CD4-positive, alpha-beta T cell (primary cell): ENCODE data around the gene C7orf25. TPM values are rescaled to one million over a fixed set of nuclear protein-coding genes. Genes with fewer than 3 reads are reported as not detected.

Experiments used
- ATAC-seq: fragments of 200-7000 bp; cut with Tn5 transposase; one replicate; pipeline ENCODE4 v1.10.0; 2022; ENCODE audit warnings: mild to moderate bottlenecking; ENCODE audit not compliant: poor library complexity
- CTCF ChIA-PET: fragments of 350-600 bp; sonication (Branson Sonifier 250); formaldehyde crosslinking; loops from one replicate; lab custom pipeline; 2021; ENCODE audit warnings: antibody characterized with exemption, inconsistent platforms; lab: Charles Lee
- POLR2A ChIA-PET: fragments of 350-600 bp; sonication (Branson Sonifier 250); formaldehyde crosslinking; loops from one replicate; lab custom pipeline; 2021; ENCODE audit warnings: antibody characterized with exemption, inconsistent platforms; lab: Charles Lee
- DNase-seq, 14 experiments: peaks; one replicate each; pipeline ENCODE4 v3.0.0-alpha.2; 2013 to 2020; ENCODE audit warnings: mixed read lengths in 2 of 14
- H3K27ac ChIP-seq, 2 donors: one replicate each; pipeline versions ENCODE4 v1.5.1 to v1.7.0; 2013; ENCODE audit warnings: low read length in 2 of 2, low read depth in 1 of 2, mild to moderate bottlenecking in 1 of 2
- H3K27me3 ChIP-seq, 2 experiments: 1 replicate in 1 of 2; 2 replicates in 1 of 2; pipeline versions ENCODE4 v1.6.1 to v1.7.0; 2013; ENCODE audit warnings: low read length in 2 of 2, control low read depth in 1 of 2, mild to moderate bottlenecking in 1 of 2, moderate library complexity in 1 of 2; ENCODE audit not compliant: insufficient read depth in 2 of 2, control insufficient read depth in 1 of 2
- H3K36me3 ChIP-seq: one replicate; pipeline ENCODE4 v1.6.1; 2013; ENCODE audit warnings: low read length, control low read depth; ENCODE audit not compliant: insufficient read depth
- H3K4me1 ChIP-seq: one replicate; pipeline ENCODE4 v1.6.1; 2013; ENCODE audit warnings: low read length, control low read depth; ENCODE audit not compliant: insufficient read depth
- H3K4me3 ChIP-seq: one replicate; pipeline ENCODE4 v1.5.1; 2013; ENCODE audit warnings: mild to moderate bottlenecking, low read length, moderate library complexity
- H3K9me3 ChIP-seq, 2 experiments: 1 replicate in 1 of 2; 2 replicates in 1 of 2; pipeline versions ENCODE4 v1.6.1 to v1.7.0; 2013; ENCODE audit warnings: low read length in 2 of 2, mild to moderate bottlenecking in 2 of 2, control low read depth in 1 of 2, moderate library complexity in 1 of 2; ENCODE audit not compliant: control insufficient read depth in 1 of 2, insufficient read depth in 1 of 2
- H3K27ac Mint-ChIP-seq: one replicate; pipeline ENCODE4 v1.8.0; 2020; ENCODE audit warnings: mixed read lengths
- H3K27me3 Mint-ChIP-seq: one replicate; pipeline ENCODE4 v1.8.0; 2021; ENCODE audit warnings: mixed read lengths
- H3K36me3 Mint-ChIP-seq: one replicate; pipeline ENCODE4 v1.8.0; 2021; ENCODE audit warnings: low read depth, mixed read lengths
- H3K4me1 Mint-ChIP-seq: one replicate; pipeline ENCODE4 v1.8.0; 2021; ENCODE audit warnings: low read depth, mixed read lengths
- H3K4me3 Mint-ChIP-seq: one replicate; pipeline ENCODE4 v1.8.0; 2020; ENCODE audit warnings: mild to moderate bottlenecking, mixed read lengths
- H3K9me3 Mint-ChIP-seq: one replicate; pipeline ENCODE4 v1.8.0; 2020; ENCODE audit warnings: mixed read lengths
- CTCF ChIP-seq: fragments of 200-600 bp; IDR thresholded peaks from one replicate; pipeline ENCODE4 v1.8.0; 2022; ENCODE audit warnings: antibody characterized with exemption, mild to moderate bottlenecking
- intact Hi-C, 2 experiments: fragments of 100-400 bp; cut with DNase I in 1 of 2; cut with micrococcal nuclease in 1 of 2; formaldehyde crosslinking; loops; one replicate each; pipeline versions ENCODE4 v1.15.1 to v1.9.0; 2023 to 2025; cut with DNase I, micrococcal nuclease
- total RNA-seq, 174 experiments: library from RNA in 2 of 174; stranded (reverse) in 2 of 174; gene quantifications; one replicate each; pipeline ENCODE4 v1.2.3 and lab custom pipeline; 2021 to 2026

C7orf25 gene
- total RNA-seq, 2 experiments from 2014 or later = 2.1 to 3.7 TPM

- Histone ChIP-seq H3K4me3 (no peak overlapping the region), H3K4me1 (no peaks in the 10 kb centered on the region), H3K9me3 (no peaks in the 10 kb centered on the region), H3K27me3 (peaks cover 0 to 4% of the 10 kb centered on the region in 2 experiments), H3K27ac (no peak overlapping the region), H3K36me3 (no peaks in the 10 kb centered on the region)
- ATAC-seq (no peak), DNase-seq (peak in 2 of 14 experiments; percentile 5 to 11)
- no peaks in the 10 kb centered on the region for H3K9me3 Mint-ChIP-seq
- no peak for TF ChIP-seq CTCF
- intact Hi-C loops = loop anchor here in 1 of 2 experiments (10.0 kb wide), 1 partner anchor 933 kb away; no protein-coding TSS in a partner anchor
- CTCF ChIA-PET = no interaction called here
- H3K4me1 Mint-ChIP-seq = no peaks in the 10 kb centered on the region
- H3K36me3 Mint-ChIP-seq = no peaks in the 10 kb centered on the region
- no peak overlapping the region for H3K4me3 Mint-ChIP-seq
- POLR2A ChIA-PET = no interaction called here
- peaks cover 9% of the 10 kb centered on the region for H3K27me3 Mint-ChIP-seq
- H3K27ac Mint-ChIP-seq = no peak overlapping the region
Observed at GRCh38 chr7:42877862-42878261, 34.0 kb downstream of the C7orf25 start.

GRCh38 chr7:42876182-42877068 is 35.4 kb downstream of the C7orf25 start:
- Histone ChIP-seq H3K27me3 (peaks cover 0 to 4% of the 10 kb centered on the region in 2 experiments), H3K9me3 (no peaks in the 10 kb centered on the region), H3K36me3 (no peaks in the 10 kb centered on the region), H3K4me3 (no peak overlapping the region), H3K4me1 (no peaks in the 10 kb centered on the region), H3K27ac (no peak overlapping the region)
- intact Hi-C loops = loop anchor here in 1 of 2 experiments (10.0 kb wide), 1 partner anchor 932 kb away; no protein-coding TSS in a partner anchor
- Mint-ChIP-seq H3K4me3 (no peak overlapping the region), H3K36me3 (no peaks in the 10 kb centered on the region), H3K4me1 (no peaks in the 10 kb centered on the region), H3K27ac (no peak overlapping the region), H3K9me3 (no peaks in the 10 kb centered on the region), H3K27me3 (peaks cover 9% of the 10 kb centered on the region)
- ChIA-PET POLR2A (interaction anchor here (1.3 kb wide), 1 partner anchor 11 kb away, joined by 6 read pairs; no protein-coding TSS in a partner anchor), CTCF (no interaction called here)
- peak; percentile 74 for TF ChIP-seq CTCF
- peak; percentile 55 for ATAC-seq
- DNase-seq = peak in 12 of 14 experiments; percentile 10 to 63 (median 36)

- Mint-ChIP-seq H3K27ac (no peak overlapping the region), H3K9me3 (no peaks in the 10 kb centered on the region), H3K36me3 (no peaks in the 10 kb centered on the region), H3K4me3 (no peak overlapping the region), H3K27me3 (peaks cover 18% of the 10 kb centered on the region), H3K4me1 (peaks cover 7% of the 10 kb centered on the region)
- no peaks in the 10 kb centered on the region for H3K36me3 ChIP-seq
- peaks cover 0 to 5% of the 10 kb centered on the region in 2 experiments for H3K27me3 ChIP-seq
- H3K9me3 ChIP-seq = peaks cover 12 to 15% of the 10 kb centered on the region in 2 experiments
- no peak for ATAC-seq
- intact Hi-C loops = loop anchor here in 1 of 2 experiments (10.0 kb wide), 1 partner anchor 925 kb away; no protein-coding TSS in a partner anchor
- no peak overlapping the region for H3K4me3 ChIP-seq
- no peaks in the 10 kb centered on the region for H3K4me1 ChIP-seq
- CTCF ChIA-PET = no interaction called here
- POLR2A ChIA-PET = no interaction called here
- H3K27ac ChIP-seq = no peak overlapping the region
- no peak for DNase-seq
- no peak for TF ChIP-seq CTCF
Observed at GRCh38 chr7:42869131-42870020, 42.5 kb downstream of the C7orf25 start.
